ENCODE results near the gene NFKBIB.
A peak's percentile ranks its signal among the peaks of the same experiment; 100 is the strongest.
"Not testable (repeated sequence)": the region's sequence is repeated elsewhere in the genome, so short reads cannot be mapped to it uniquely, and the experiment has no call there.

Gene NFKBIB

GRCh38 chr19:38870612-38871011, 29.2 kb upstream of the NFKBIB start:
- H3K27ac ChIP-seq = no peak overlapping the region
- DNase-seq (ENCODE audit: low read depth, low spot score) = no peak
- no peak overlapping the region for H3K4me3 ChIP-seq
- no peak overlapping the region for H3K9ac ChIP-seq (ENCODE audit: insufficient read length)
- no peaks in the 10 kb centered on the region for H3K9me3 ChIP-seq (ENCODE audit: low read depth, low read length)
- no peak for TF ChIP-seq POLR2AphosphoS5 (IDR thresholded peaks at IDR 0.05; ENCODE audit: borderline replicate concordance, low read depth, low read length)
- no peak for TF ChIP-seq FOXP2 (optimal IDR thresholded peaks at IDR 0.05; ENCODE audit: control extremely low read depth, extremely low read length, insufficient read depth)
- TF ChIP-seq EZH2 (IDR thresholded peaks at IDR 0.05) = no peak
- H3K36me3 ChIP-seq (ENCODE audit: insufficient read depth, low read length) = no peaks in the 10 kb centered on the region

- H3K27ac ChIP-seq = not testable (repeated sequence)
Observed at GRCh38 chr19:38873400-38873799, 26.4 kb upstream of the NFKBIB start.

GRCh38 chr19:38875656-38876395, 23.9 kb upstream of the NFKBIB start:
- TF ChIP-seq FOXP2 (optimal IDR thresholded peaks at IDR 0.05; ENCODE audit: control extremely low read depth, extremely low read length, insufficient read depth) = no peak
- TF ChIP-seq POLR2AphosphoS5 (IDR thresholded peaks at IDR 0.05; ENCODE audit: borderline replicate concordance, low read depth, low read length) = no peak
- no peak for TF ChIP-seq EZH2 (IDR thresholded peaks at IDR 0.05)
- Histone ChIP-seq H3K9me3 (ENCODE audit: low read depth, low read length) (no peaks in the 10 kb centered on the region), H3K27ac (no peak overlapping the region), H3K36me3 (ENCODE audit: insufficient read depth, low read length) (no peaks in the 10 kb centered on the region), H3K9ac (ENCODE audit: insufficient read length) (no peak overlapping the region), H3K4me3 (no peak overlapping the region)
- no peak for DNase-seq (ENCODE audit: low read depth, low spot score)

More at GRCh38 chr19:38873400-38873799, 26.4 kb upstream of the NFKBIB start:
- DNase-seq (ENCODE audit: low read depth, low spot score); H3K4me3 ChIP-seq; H3K9me3 ChIP-seq (ENCODE audit: low read depth, low read length); H3K36me3 ChIP-seq (ENCODE audit: insufficient read depth, low read length); H3K9ac ChIP-seq (ENCODE audit: insufficient read length): not testable (repeated sequence)

GRCh38 chr19:38877781-38878574, 21.8 kb upstream of the NFKBIB start, which contains the start of gene RINL:
Gene RINL (minus strand): TSS chr19:38878275. CDS start chr19:38876742, 1,533 bp downstream.
- Histone ChIP-seq H3K9me3 (ENCODE audit: low read depth, low read length) (no peaks in the 10 kb centered on the region), H3K27ac (no peak within 1 kb of the TSS), H3K36me3 (ENCODE audit: insufficient read depth, low read length) (no peaks in the 10 kb centered on the region), H3K9ac (ENCODE audit: insufficient read length) (peak within 1 kb of the TSS; percentile 37), H3K4me3 (peak within 1 kb of the TSS; percentile 25; the same call in 1 of the 2 replicates)
- DNase-seq (ENCODE audit: low read depth, low spot score) = no peak
- no peak for TF ChIP-seq POLR2AphosphoS5 (IDR thresholded peaks at IDR 0.05; ENCODE audit: borderline replicate concordance, low read depth, low read length)
- TF ChIP-seq EZH2 (IDR thresholded peaks at IDR 0.05) = no peak
- TF ChIP-seq FOXP2 (optimal IDR thresholded peaks at IDR 0.05; ENCODE audit: control extremely low read depth, extremely low read length, insufficient read depth) = no peak

- H3K27ac ChIP-seq = no peak overlapping the region
- H3K4me3 ChIP-seq = no peak overlapping the region
- TF ChIP-seq POLR2AphosphoS5 (IDR thresholded peaks at IDR 0.05; ENCODE audit: borderline replicate concordance, low read depth, low read length) (no peak), FOXP2 (optimal IDR thresholded peaks at IDR 0.05; ENCODE audit: control extremely low read depth, extremely low read length, insufficient read depth) (no peak), EZH2 (IDR thresholded peaks at IDR 0.05) (no peak)
- H3K9ac ChIP-seq (ENCODE audit: insufficient read length) = peak overlapping the region; percentile 37
- H3K9me3 ChIP-seq (ENCODE audit: low read depth, low read length) = no peaks in the 10 kb centered on the region
- no peak for DNase-seq (ENCODE audit: low read depth, low spot score)
- no peaks in the 10 kb centered on the region for H3K36me3 ChIP-seq (ENCODE audit: insufficient read depth, low read length)
Observed at GRCh38 chr19:38878575-38879399, 21.0 kb upstream of the NFKBIB start.

GRCh38 chr19:38879400-38879751, 20.4 kb upstream of the NFKBIB start:
- Histone ChIP-seq H3K4me3 (no peak overlapping the region), H3K9me3 (ENCODE audit: low read depth, low read length) (no peaks in the 10 kb centered on the region), H3K27ac (no peak overlapping the region), H3K9ac (ENCODE audit: insufficient read length) (no peak overlapping the region), H3K36me3 (ENCODE audit: insufficient read depth, low read length) (no peaks in the 10 kb centered on the region)
- TF ChIP-seq POLR2AphosphoS5 (IDR thresholded peaks at IDR 0.05; ENCODE audit: borderline replicate concordance, low read depth, low read length) (no peak), FOXP2 (optimal IDR thresholded peaks at IDR 0.05; ENCODE audit: control extremely low read depth, extremely low read length, insufficient read depth) (no peak), EZH2 (IDR thresholded peaks at IDR 0.05) (no peak)
- no peak for DNase-seq (ENCODE audit: low read depth, low spot score)

GRCh38 chr19:38880076-38880881, 19.5 kb upstream of the NFKBIB start:
- H3K4me3 ChIP-seq = no peak overlapping the region
- no peaks in the 10 kb centered on the region for H3K9me3 ChIP-seq (ENCODE audit: low read depth, low read length)
- no peak overlapping the region for H3K27ac ChIP-seq
- no peak for DNase-seq (ENCODE audit: low read depth, low spot score)
- no peak overlapping the region for H3K9ac ChIP-seq (ENCODE audit: insufficient read length)
- no peaks in the 10 kb centered on the region for H3K36me3 ChIP-seq (ENCODE audit: insufficient read depth, low read length)
- TF ChIP-seq FOXP2 (optimal IDR thresholded peaks at IDR 0.05; ENCODE audit: control extremely low read depth, extremely low read length, insufficient read depth) = no peak
- no peak for TF ChIP-seq EZH2 (IDR thresholded peaks at IDR 0.05)
- TF ChIP-seq POLR2AphosphoS5 (IDR thresholded peaks at IDR 0.05; ENCODE audit: borderline replicate concordance, low read depth, low read length) = no peak
